MCF 10A (cell line): ENCODE measurements around the gene CACNA1D. TPM values are rescaled to one million over a fixed set of nuclear protein-coding genes. Genes with fewer than 3 reads are reported as not detected.

Source experiments
- BruUV-seq: library from RNA; stranded (reverse); fragments of 400-500 nt; replicated peaks from 2 replicates; lab custom pipeline; 2021; lab: Mats Ljungman, UMichigan
- CTCF ChIA-PET: fragments of 300-600 bp; sonication (Branson Sonifier 250); formaldehyde crosslinking; extraction: SDS; loops from one replicate; lab custom pipeline; 2021; ENCODE audit warnings: antibody characterized with exemption, inconsistent platforms; lab: Yijun Ruan, JAX
- POLR2A ChIA-PET: fragments of 300-600, 350-650 bp; sonication (Branson Sonifier 250); formaldehyde crosslinking; extraction: SDS; loops from one replicate; lab custom pipeline; 2020; ENCODE audit warnings: antibody characterized with exemption, inconsistent platforms; lab: Yijun Ruan, JAX
- DNase-seq: peaks from one replicate; pipeline ENCODE4 v3.0.0-alpha.2; 2018; ENCODE audit not compliant: unreplicated experiment
- H3K27ac Mint-ChIP-seq: one replicate; pipeline ENCODE4 v1.8.0; 2022; ENCODE audit warnings: mild to moderate bottlenecking, low read depth, mixed read lengths; ENCODE audit not compliant: unreplicated experiment
- H3K27me3 Mint-ChIP-seq: one replicate; pipeline ENCODE4 v1.8.0; 2022; ENCODE audit warnings: mixed read lengths; ENCODE audit not compliant: insufficient read depth, unreplicated experiment
- H3K36me3 Mint-ChIP-seq: one replicate; pipeline ENCODE4 v1.8.0; 2022; ENCODE audit warnings: mild to moderate bottlenecking, moderate library complexity, mixed read lengths; ENCODE audit not compliant: insufficient read depth, unreplicated experiment
- H3K4me1 Mint-ChIP-seq: one replicate; pipeline ENCODE4 v1.8.0; 2022; ENCODE audit warnings: mixed read lengths; ENCODE audit not compliant: insufficient read depth, unreplicated experiment
- H3K4me3 Mint-ChIP-seq: one replicate; pipeline ENCODE4 v1.8.0; 2022; ENCODE audit warnings: mild to moderate bottlenecking, moderate library complexity, mixed read lengths; ENCODE audit not compliant: unreplicated experiment
- H3K9me3 Mint-ChIP-seq: one replicate; pipeline ENCODE4 v1.8.0; 2022; ENCODE audit warnings: mixed read lengths; ENCODE audit not compliant: unreplicated experiment
- intact Hi-C: fragments of 100-400 bp; cut with micrococcal nuclease; formaldehyde crosslinking; loops from 2 replicates; pipeline ENCODE4 v1.14.1; 2022
- total RNA-seq: library from RNA; stranded (reverse); gene quantifications from 2 replicates; pipeline ENCODE4 v1.2.3, GENCODE V29; 2022
- TF ChIP-seq, protein P1 (sequence below): fragments of 200-600 bp; IDR thresholded peaks from one replicate; pipeline ENCODE4 v1.8.0; 2022; ENCODE audit warnings: antibody characterized with exemption, mild to moderate bottlenecking; ENCODE audit not compliant: unreplicated experiment

CACNA1D gene
- total RNA-seq, 1 experiment from 2014 or later = 0.26 TPM

DNA sequence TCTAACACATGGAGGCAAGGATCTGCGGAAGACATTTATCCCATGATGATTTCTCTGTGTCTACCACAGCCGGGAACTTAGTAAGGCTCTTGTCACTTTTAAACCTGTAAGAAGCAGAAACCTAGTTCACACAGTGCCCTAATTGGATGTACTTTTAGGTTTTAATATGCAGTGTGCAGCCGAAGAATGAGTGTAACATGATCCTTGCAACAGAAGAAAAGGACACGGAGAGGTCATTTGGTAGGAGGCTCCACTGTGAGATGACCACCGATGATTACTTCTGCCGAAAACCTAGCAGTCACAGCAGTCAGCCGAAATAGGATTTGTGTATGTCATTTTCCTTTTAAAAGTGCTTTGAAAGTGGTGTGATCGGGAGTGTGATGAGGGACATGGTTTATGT lies 6.8 kb downstream of the CACNA1D start:
- POLR2A ChIA-PET = no interaction called here
- H3K4me3 Mint-ChIP-seq = no peak overlapping the region
- no TSS peak for BruUV-seq
- no peak for DNase-seq
- H3K27me3 Mint-ChIP-seq = peaks cover 23% of the 10 kb centered on the region
- no peaks in the 10 kb centered on the region for H3K9me3 Mint-ChIP-seq
- no peaks in the 10 kb centered on the region for H3K4me1 Mint-ChIP-seq
- intact Hi-C loops = no loop called here
- no peaks in the 10 kb centered on the region for H3K36me3 Mint-ChIP-seq
- TF ChIP-seq, protein P1, sequence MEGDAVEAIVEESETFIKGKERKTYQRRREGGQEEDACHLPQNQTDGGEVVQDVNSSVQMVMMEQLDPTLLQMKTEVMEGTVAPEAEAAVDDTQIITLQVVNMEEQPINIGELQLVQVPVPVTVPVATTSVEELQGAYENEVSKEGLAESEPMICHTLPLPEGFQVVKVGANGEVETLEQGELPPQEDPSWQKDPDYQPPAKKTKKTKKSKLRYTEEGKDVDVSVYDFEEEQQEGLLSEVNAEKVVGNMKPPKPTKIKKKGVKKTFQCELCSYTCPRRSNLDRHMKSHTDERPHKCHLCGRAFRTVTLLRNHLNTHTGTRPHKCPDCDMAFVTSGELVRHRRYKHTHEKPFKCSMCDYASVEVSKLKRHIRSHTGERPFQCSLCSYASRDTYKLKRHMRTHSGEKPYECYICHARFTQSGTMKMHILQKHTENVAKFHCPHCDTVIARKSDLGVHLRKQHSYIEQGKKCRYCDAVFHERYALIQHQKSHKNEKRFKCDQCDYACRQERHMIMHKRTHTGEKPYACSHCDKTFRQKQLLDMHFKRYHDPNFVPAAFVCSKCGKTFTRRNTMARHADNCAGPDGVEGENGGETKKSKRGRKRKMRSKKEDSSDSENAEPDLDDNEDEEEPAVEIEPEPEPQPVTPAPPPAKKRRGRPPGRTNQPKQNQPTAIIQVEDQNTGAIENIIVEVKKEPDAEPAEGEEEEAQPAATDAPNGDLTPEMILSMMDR = no peak
- CTCF ChIA-PET = interaction anchor here (0.6 kb wide), 1 partner anchor 15 kb away, joined by 3 read pairs; no protein-coding TSS in a partner anchor
- H3K27ac Mint-ChIP-seq = no peak overlapping the region

DNA sequence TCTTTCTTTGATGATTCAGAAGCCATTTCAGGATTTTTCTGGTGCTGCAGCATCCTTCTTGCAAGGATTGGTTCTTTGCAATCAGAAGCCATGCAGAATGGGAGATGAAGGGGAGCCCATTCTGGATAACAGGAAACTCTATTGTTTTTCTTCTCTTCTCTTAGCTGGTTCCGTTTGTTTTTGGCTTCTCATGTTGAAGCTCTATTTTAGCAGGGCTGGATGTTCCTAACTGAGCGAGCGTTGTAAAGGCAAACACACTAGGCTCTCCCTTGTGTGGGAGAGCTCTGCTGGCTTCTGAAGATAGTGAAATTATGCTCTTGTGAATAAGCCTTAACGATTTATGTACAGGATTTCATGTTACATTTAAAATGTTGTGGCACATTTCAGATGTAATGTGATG lies 8.3 kb downstream of the CACNA1D start:
- no peak for DNase-seq
- Mint-ChIP-seq H3K4me3 (no peak overlapping the region), H3K4me1 (no peaks in the 10 kb centered on the region), H3K27ac (no peak overlapping the region), H3K27me3 (peaks cover 13% of the 10 kb centered on the region), H3K9me3 (no peaks in the 10 kb centered on the region), H3K36me3 (no peaks in the 10 kb centered on the region)
- intact Hi-C loops = no loop called here
- TF ChIP-seq, protein P1 = no peak
- ChIA-PET CTCF (interaction anchor here (0.6 kb wide), 1 partner anchor 388 kb away, joined by 3 read pairs; no protein-coding TSS in a partner anchor), POLR2A (no interaction called here)
- BruUV-seq = no TSS peak

DNA sequence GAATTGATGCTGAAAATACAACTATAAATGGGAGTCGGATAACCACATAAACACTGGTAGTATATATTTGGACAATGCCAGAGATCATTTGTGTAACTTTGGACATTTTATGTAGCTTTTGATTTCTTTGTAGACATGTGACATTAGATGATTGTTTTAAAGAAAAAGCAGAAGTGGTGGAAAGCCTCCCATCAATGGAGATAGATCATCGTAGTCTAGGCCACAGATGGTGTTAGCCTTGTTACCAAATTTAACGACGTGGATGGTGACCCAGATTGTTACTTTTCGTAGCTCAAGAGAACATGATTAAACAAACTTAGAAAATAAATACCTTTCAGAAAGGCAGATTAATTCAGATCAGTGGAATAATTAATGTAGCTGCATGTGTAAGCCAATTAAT lies 8.8 kb downstream of the CACNA1D start:
- TF ChIP-seq, protein P1 = no peak
- no TSS peak for BruUV-seq

DNA sequence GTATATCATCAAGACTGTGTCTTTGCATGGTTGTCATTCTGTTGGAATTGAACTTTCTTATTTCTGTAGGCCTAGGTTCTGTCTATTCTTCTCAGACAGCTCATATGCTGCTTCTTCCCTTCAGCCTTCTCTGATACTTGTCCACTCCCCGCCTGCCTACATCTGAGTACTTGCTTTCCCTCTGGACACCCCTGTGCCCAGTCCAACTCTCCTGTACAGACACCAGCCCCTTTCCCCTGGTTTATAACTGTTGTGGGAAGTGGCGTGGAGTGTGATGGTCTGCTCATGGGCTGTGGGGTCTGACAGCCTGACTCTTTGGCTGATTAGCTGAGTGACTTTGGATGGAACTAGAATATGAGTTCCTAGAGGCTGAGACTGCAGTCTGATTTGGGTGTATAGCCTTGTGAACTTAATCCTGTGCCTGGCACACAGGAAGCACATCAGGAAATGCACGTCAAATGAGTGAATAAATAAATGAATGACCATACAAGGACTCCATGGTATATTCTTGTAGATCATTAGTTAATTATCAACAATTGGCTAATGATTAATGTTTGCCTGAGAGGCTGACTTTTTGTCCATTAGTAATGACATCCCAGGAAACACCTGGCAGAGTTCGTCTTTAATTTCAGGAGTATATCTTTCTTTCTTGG lies 11.8 kb downstream of the CACNA1D start:
- Mint-ChIP-seq H3K27me3 (peaks cover 44% of the 10 kb centered on the region), H3K9me3 (no peaks in the 10 kb centered on the region), H3K4me1 (no peaks in the 10 kb centered on the region), H3K4me3 (no peak overlapping the region), H3K36me3 (no peaks in the 10 kb centered on the region), H3K27ac (no peak overlapping the region)
- TF ChIP-seq, protein P1 = no peak
- ChIA-PET CTCF (interaction anchor here (0.6 kb wide), 1 partner anchor 9 kb away, joined by 5 read pairs; no protein-coding TSS in a partner anchor), POLR2A (no interaction called here)
- no TSS peak for BruUV-seq
- intact Hi-C loops = no loop called here
- no peak for DNase-seq

More for the DNA sequence above, 8.8 kb downstream of the CACNA1D start:
- H3K9me3 Mint-ChIP-seq = no peaks in the 10 kb centered on the region
- H3K4me1 Mint-ChIP-seq = no peaks in the 10 kb centered on the region
- no peak for DNase-seq
- ChIA-PET POLR2A (no interaction called here), CTCF (interaction anchor here (0.6 to 1.2 kb wide), 5 partner anchors 10 to 388 kb away, joined by 3 to 5 read pairs (median 3); no protein-coding TSS in a partner anchor)
- H3K36me3 Mint-ChIP-seq = no peaks in the 10 kb centered on the region
- intact Hi-C loops = no loop called here
- peaks cover 14% of the 10 kb centered on the region for H3K27me3 Mint-ChIP-seq
- no peak overlapping the region for H3K27ac Mint-ChIP-seq
- H3K4me3 Mint-ChIP-seq = no peak overlapping the region
